PC-3 (cell line): ENCODE data around the gene DNAH3. TPM values are rescaled to one million over a fixed set of nuclear protein-coding genes. Genes with fewer than 3 reads are reported as not detected.

Experiments used
- ATAC-seq: fragments of 200-7000 bp; cut with Tn5 transposase; 2 replicates; pipeline ENCODE4 v1.9.1; 2020; ENCODE audit warnings: mild to moderate bottlenecking, moderate library complexity
- BruUV-seq: library from RNA; stranded (reverse); fragments of 400-500 nt; replicated peaks from 2 replicates; lab custom pipeline; 2021; lab: Mats Ljungman, UMichigan
- CTCF ChIA-PET: fragments of 300-600 bp; sonication (Branson Sonifier 250); formaldehyde crosslinking; loops from one replicate; lab custom pipeline; 2022; ENCODE audit warnings: antibody characterized with exemption; lab: Charles Lee
- POLR2A ChIA-PET: fragments of 300-600 bp; sonication (Branson Sonifier 250); formaldehyde crosslinking; loops from one replicate; lab custom pipeline; 2022; ENCODE audit warnings: antibody characterized with exemption; ENCODE audit not compliant: unreplicated experiment; lab: Charles Lee
- DNase-seq: peaks from one replicate; pipeline ENCODE4 v3.0.0-alpha.2; 2015
- H2AFZ ChIP-seq: fragments of 300-600 bp; sonication (generic); 2 replicates; pipeline ENCODE4 v1.6.0; 2016; ENCODE audit warnings: antibody characterized with exemption, low read length
- H3F3A ChIP-seq: fragments of 300-600 bp; sonication (generic); one replicate; pipeline ENCODE4 v1.6.0; 2017; ENCODE audit warnings: antibody characterized with exemption, low read length, control low read depth, mild to moderate bottlenecking; ENCODE audit not compliant: unreplicated experiment
- H3K27ac ChIP-seq: fragments of 300-600 bp; sonication (generic); 2 replicates; pipeline ENCODE4 v1.5.1; 2016; ENCODE audit warnings: mild to moderate bottlenecking, low read length
- H3K27me3 ChIP-seq: fragments of 300-600 bp; sonication (generic); 2 replicates; pipeline ENCODE4 v1.6.1; 2016; ENCODE audit warnings: low read length, mixed read lengths
- H3K36me3 ChIP-seq: fragments of 300-600 bp; sonication (generic); 2 replicates; pipeline ENCODE4 v1.6.1; 2016; ENCODE audit warnings: low read depth, mixed run types, low read length, mixed read lengths
- H3K4me1 ChIP-seq: fragments of 300-600 bp; sonication (generic); 2 replicates; pipeline ENCODE4 v1.5.1; 2016; ENCODE audit warnings: low read length; ENCODE audit not compliant: insufficient read depth
- H3K4me2 ChIP-seq: fragments of 300-600 bp; sonication (generic); 2 replicates; pipeline ENCODE4 v1.6.0; 2016; ENCODE audit warnings: low read length
- H3K4me3 ChIP-seq: fragments of 300-600 bp; sonication (generic); 2 replicates; pipeline ENCODE4 v1.5.1; 2016; ENCODE audit warnings: mild to moderate bottlenecking, low read length, mixed read lengths
- H3K79me2 ChIP-seq: fragments of 300-600 bp; sonication (generic); 2 replicates; pipeline ENCODE4 v1.6.1; 2017; ENCODE audit warnings: low read length, mixed read lengths
- H3K9ac ChIP-seq: fragments of 300-600 bp; sonication (generic); 2 replicates; pipeline ENCODE4 v1.6.0; 2016; ENCODE audit warnings: mild to moderate bottlenecking, low read length
- H3K9me2 ChIP-seq: fragments of 300-600 bp; sonication (generic); replicated peaks from 2 replicates; pipeline ENCODE4 v1.6.1; 2016; ENCODE audit warnings: mixed run types, low read length, mixed read lengths
- H3K9me3 ChIP-seq: fragments of 300-600 bp; sonication (generic); 2 replicates; pipeline ENCODE4 v1.6.1; 2016; ENCODE audit warnings: low read length, mixed read lengths
- H4K20me1 ChIP-seq: fragments of 300-600 bp; sonication (generic); 2 replicates; pipeline ENCODE4 v1.6.1; 2016; ENCODE audit warnings: low read length, mixed read lengths
- CTCF ChIP-seq: fragments of 300-600 bp; sonication (generic); conservative IDR thresholded peaks from 2 replicates; pipeline ENCODE4 v1.5.1; 2017; ENCODE audit warnings: antibody characterized with exemption, low read depth, mild to moderate bottlenecking, low read length
- EZH2 ChIP-seq: fragments of 300-600 bp; sonication (generic); IDR thresholded peaks from one replicate; pipeline ENCODE4 v1.6.1; 2017; ENCODE audit warnings: antibody characterized with exemption, mild to moderate bottlenecking, low read length; ENCODE audit not compliant: unreplicated experiment
- EZH2phosphoT487 ChIP-seq: fragments of 300-600 bp; sonication (generic); IDR thresholded peaks from 2 replicates; pipeline ENCODE4 v1.6.1; 2018; ENCODE audit warnings: mild to moderate bottlenecking, antibody characterized with exemption, low read length, borderline replicate concordance
- intact Hi-C: fragments of 100-400 bp; cut with micrococcal nuclease; formaldehyde crosslinking; loops from 2 replicates; pipeline ENCODE4 v1.9.0; 2023
- total RNA-seq: library from RNA; depleted of rRNA; stranded (reverse); fragments of >200 nt; gene quantifications from 2 replicates; pipeline ENCODE4 v1.2.3, GENCODE V29; 2014

Gene DNAH3
- total RNA-seq, 1 experiment from 2014 or later = 0.11 TPM

GRCh38 chr16:21092951-21093350, 57.7 kb downstream of the DNAH3 start:
- Histone ChIP-seq H3K9me3 (no peaks in the 10 kb centered on the region), H3K9ac (no peak overlapping the region), H3F3A (no peaks in the 10 kb centered on the region), H2AFZ (no peak overlapping the region), H3K4me3 (no peak overlapping the region), H3K36me3 (no peaks in the 10 kb centered on the region), H3K79me2 (no peaks in the 10 kb centered on the region), H4K20me1 (no peaks in the 10 kb centered on the region), H3K4me1 (peaks cover 11% of the 10 kb centered on the region), H3K27me3 (no peaks in the 10 kb centered on the region), H3K27ac (no peak overlapping the region), H3K4me2 (no peak overlapping the region), H3K9me2 (no peaks in the 10 kb centered on the region)
- ATAC-seq (no peak), DNase-seq (no peak)
- POLR2A ChIA-PET = no interaction called here
- TF ChIP-seq EZH2 = no peak
- TF ChIP-seq CTCF = no peak
- no peak for TF ChIP-seq EZH2phosphoT487
- no TSS peak for BruUV-seq
- CTCF ChIA-PET = no interaction called here
- intact Hi-C loops = no loop called here

- DNase-seq (peak; percentile 52), ATAC-seq (peak; percentile 95)
- no peaks in the 10 kb centered on the region for H3K27me3 ChIP-seq
- H3F3A ChIP-seq = no peaks in the 10 kb centered on the region
- no peaks in the 10 kb centered on the region for H3K79me2 ChIP-seq
- H4K20me1 ChIP-seq = no peaks in the 10 kb centered on the region
- H3K27ac ChIP-seq = peak overlapping the region; percentile 42
- H3K9me3 ChIP-seq = no peaks in the 10 kb centered on the region
- no peak overlapping the region for H3K9ac ChIP-seq
- TF ChIP-seq CTCF = no peak
- no peak for TF ChIP-seq EZH2
- no peak for TF ChIP-seq EZH2phosphoT487
- H3K36me3 ChIP-seq = no peaks in the 10 kb centered on the region
- no peaks in the 10 kb centered on the region for H3K9me2 ChIP-seq
- H3K4me1 ChIP-seq = peaks cover 11% of the 10 kb centered on the region
- POLR2A ChIA-PET = interaction anchor here (0.6 kb wide), 1 partner anchor 11 kb away, joined by 4 read pairs; no protein-coding TSS in a partner anchor
- CTCF ChIA-PET = no interaction called here
- no TSS peak for BruUV-seq
- H2AFZ ChIP-seq = 0 out of 2 replicates have a peak overlapping the region, but pooled peaks have one; percentile 18
- intact Hi-C loops = loop anchor here (2.0 to 5.0 kb wide), 2 partner anchors 182 to 238 kb away; no protein-coding TSS in a partner anchor
- H3K4me2 ChIP-seq = peak overlapping the region; percentile 50
- no peak overlapping the region; the same call in 1 of the 2 replicates for H3K4me3 ChIP-seq
Observed at GRCh38 chr16:21088646-21089538, 61.8 kb downstream of the DNAH3 start.

- POLR2A ChIA-PET = no interaction called here
- intact Hi-C loops = loop anchor here (2.0 to 5.0 kb wide), 2 partner anchors 181 to 237 kb away; no protein-coding TSS in a partner anchor
Observed at GRCh38 chr16:21088143-21088542, 62.5 kb downstream of the DNAH3 start.

More at GRCh38 chr16:21088143-21088542, 62.5 kb downstream of the DNAH3 start:
- H2AFZ ChIP-seq = no peak overlapping the region
- H3K4me3 ChIP-seq = no peak overlapping the region
- H3K4me2 ChIP-seq = peak overlapping the region; percentile 50; the same call in 1 of the 2 replicates
- ATAC-seq (no peak), DNase-seq (no peak)
- H3K4me1 ChIP-seq = peaks cover 11% of the 10 kb centered on the region
- BruUV-seq = no TSS peak
- H4K20me1 ChIP-seq = no peaks in the 10 kb centered on the region
- CTCF ChIA-PET = no interaction called here
- H3K79me2 ChIP-seq = no peaks in the 10 kb centered on the region
- H3F3A ChIP-seq = no peaks in the 10 kb centered on the region
- no peak for TF ChIP-seq CTCF
- TF ChIP-seq EZH2phosphoT487 = no peak
- no peak for TF ChIP-seq EZH2
- H3K9ac ChIP-seq = no peak overlapping the region
- H3K9me2 ChIP-seq = no peaks in the 10 kb centered on the region
- H3K9me3 ChIP-seq = no peaks in the 10 kb centered on the region
- no peak overlapping the region for H3K27ac ChIP-seq
- no peaks in the 10 kb centered on the region for H3K27me3 ChIP-seq
- no peaks in the 10 kb centered on the region for H3K36me3 ChIP-seq
